Mesenteric fat pad (tissue), 1 donor: Measurements from ENCODE around the gene HHAT. TPM values are rescaled to one million over a fixed set of nuclear protein-coding genes. Genes with fewer than 3 reads are reported as not detected.
"Not testable (repeated sequence)": the region's sequence is repeated elsewhere in the genome, so short reads cannot be mapped to it uniquely, and the experiment has no call there.

ENCODE experiments used
- DNase-seq: peaks from one replicate; pipeline ENCODE4 v3.0.0-alpha.2; 2020; ENCODE audit warnings: low spot score
- total RNA-seq: library from RNA; stranded (reverse); fragmentation: NEBNext Ultra II Directional; extraction: Animal tissue kit (Norgen Biotek cat#: 25700); gene quantifications from one replicate; pipeline ENCODE4 v1.2.1, GENCODE V29; 2021
- donor health status: DM: yes; HTN: yes; CAD: no.

Gene HHAT
- total RNA-seq, 1 donor from 2014 or later = 2.5 TPM

GRCh38 chr1:210635108-210635507, 306.4 kb downstream of the HHAT start:
- no peak for DNase-seq

GRCh38 chr1:210641582-210641981, 312.9 kb downstream of the HHAT start:
- DNase-seq = no peak

- DNase-seq = no peak
Observed at GRCh38 chr1:210645582-210646257, 317.0 kb downstream of the HHAT start.

- DNase-seq = no peak
Observed at GRCh38 chr1:210646258-210646616, 317.5 kb downstream of the HHAT start.

GRCh38 chr1:210647406-210648333, 319.0 kb downstream of the HHAT start:
- DNase-seq = no peak

- DNase-seq = no peak
Observed at GRCh38 chr1:210648588-210649269, 320.0 kb downstream of the HHAT start.

- no peak for DNase-seq
Observed at GRCh38 chr1:210650403-210650802, 321.7 kb downstream of the HHAT start.

GRCh38 chr1:210652329-210652954, 323.7 kb downstream of the HHAT start:
- no peak for DNase-seq

- DNase-seq = no peak
Observed at GRCh38 chr1:210653771-210654170, 325.1 kb downstream of the HHAT start.

- no peak for DNase-seq
Observed at GRCh38 chr1:210654176-210654981, 325.7 kb downstream of the HHAT start.

- DNase-seq = no peak
Observed at GRCh38 chr1:210655511-210655910, 326.8 kb downstream of the HHAT start.

GRCh38 chr1:210657806-210658205, 329.1 kb downstream of the HHAT start:
- no peak for DNase-seq

- DNase-seq = not testable (repeated sequence)
Observed at GRCh38 chr1:210661520-210661919, 332.8 kb downstream of the HHAT start.

GRCh38 chr1:210662291-210663050, 333.8 kb downstream of the HHAT start:
- no peak for DNase-seq

- no peak for DNase-seq
Observed at GRCh38 chr1:210663730-210664573, 335.2 kb downstream of the HHAT start.

- no peak for DNase-seq
Observed at GRCh38 chr1:210669951-210670350, 341.2 kb downstream of the HHAT start.

- no peak for DNase-seq
Observed at GRCh38 chr1:210674151-210674550, 345.4 kb downstream of the HHAT start.

GRCh38 chr1:210676539-210676938, 347.8 kb downstream of the HHAT start:
- no peak for DNase-seq

GRCh38 chr1:210677533-210677932, 348.8 kb downstream of the HHAT start:
- DNase-seq = no peak
